B cell (primary cell): ENCODE data around the gene FADS6.

Experiments used
- CTCF ChIP-seq: fragments of 200-600 bp; IDR thresholded peaks from one replicate; pipeline ENCODE4 v1.8.0; 2022; ENCODE audit warnings: antibody characterized with exemption, mild to moderate bottlenecking
- EZH2 ChIP-seq: IDR thresholded peaks from 2 replicates; pipeline ENCODE4 v1.6.1; 2012; ENCODE audit warnings: borderline replicate concordance, low read depth, mild to moderate bottlenecking, moderate library complexity, low read length; ENCODE audit not compliant: insufficient read depth, poor library complexity, severe bottlenecking

GRCh38 chr17:74872313-74873036 is 21.0 kb downstream of the FADS6 start, which contains the start of gene FDXR:
- TF ChIP-seq EZH2: no peak
- no peak for TF ChIP-seq CTCF
